Neural crest cell (in vitro differentiated cells): ENCODE data around the gene TSPEAR. TPM values are rescaled to one million over a fixed set of nuclear protein-coding genes. Genes with fewer than 3 reads are reported as not detected.

ENCODE experiments used
- DNase-seq: peaks from one replicate; pipeline ENCODE4 v3.0.0; 2021; ENCODE audit warnings: low read depth, mixed read lengths, low spot score
- H3K27ac Mint-ChIP-seq: one replicate; pipeline ENCODE4 v1.8.0; 2021; ENCODE audit warnings: mild to moderate bottlenecking, mixed read lengths; ENCODE audit not compliant: unreplicated experiment
- H3K27me3 Mint-ChIP-seq: 2 replicates; pipeline ENCODE4 v1.8.0; 2021; ENCODE audit warnings: low read depth, mild to moderate bottlenecking, mixed read lengths
- H3K36me3 Mint-ChIP-seq: 2 replicates; pipeline ENCODE4 v1.8.0; 2021; ENCODE audit warnings: low read depth, mild to moderate bottlenecking, mixed read lengths
- H3K4me1 Mint-ChIP-seq: 2 replicates; pipeline ENCODE4 v1.8.0; 2021; ENCODE audit warnings: mixed read lengths
- H3K4me3 Mint-ChIP-seq: one replicate; pipeline ENCODE4 v1.8.0; 2021; ENCODE audit warnings: mild to moderate bottlenecking, mixed read lengths
- H3K9me3 Mint-ChIP-seq: 2 replicates; pipeline ENCODE4 v1.8.0; 2021; ENCODE audit warnings: mixed read lengths
- total RNA-seq: library from RNA; stranded (reverse); gene quantifications from 2 replicates; pipeline ENCODE4 v1.2.1, GENCODE V29; 2021
- TF ChIP-seq, protein P1 (sequence below): fragments of 200-600 bp; sonication (generic); conservative IDR thresholded peaks from 2 replicates; pipeline ENCODE4 v1.5.0; 2021; ENCODE audit warnings: antibody characterized with exemption, mild to moderate bottlenecking

TSPEAR gene
- total RNA-seq, 1 donor from 2014 or later: not detected

GRCh38 chr21:44527156-44527982, 184.0 kb downstream of the TSPEAR start:
- TF ChIP-seq, protein P1, sequence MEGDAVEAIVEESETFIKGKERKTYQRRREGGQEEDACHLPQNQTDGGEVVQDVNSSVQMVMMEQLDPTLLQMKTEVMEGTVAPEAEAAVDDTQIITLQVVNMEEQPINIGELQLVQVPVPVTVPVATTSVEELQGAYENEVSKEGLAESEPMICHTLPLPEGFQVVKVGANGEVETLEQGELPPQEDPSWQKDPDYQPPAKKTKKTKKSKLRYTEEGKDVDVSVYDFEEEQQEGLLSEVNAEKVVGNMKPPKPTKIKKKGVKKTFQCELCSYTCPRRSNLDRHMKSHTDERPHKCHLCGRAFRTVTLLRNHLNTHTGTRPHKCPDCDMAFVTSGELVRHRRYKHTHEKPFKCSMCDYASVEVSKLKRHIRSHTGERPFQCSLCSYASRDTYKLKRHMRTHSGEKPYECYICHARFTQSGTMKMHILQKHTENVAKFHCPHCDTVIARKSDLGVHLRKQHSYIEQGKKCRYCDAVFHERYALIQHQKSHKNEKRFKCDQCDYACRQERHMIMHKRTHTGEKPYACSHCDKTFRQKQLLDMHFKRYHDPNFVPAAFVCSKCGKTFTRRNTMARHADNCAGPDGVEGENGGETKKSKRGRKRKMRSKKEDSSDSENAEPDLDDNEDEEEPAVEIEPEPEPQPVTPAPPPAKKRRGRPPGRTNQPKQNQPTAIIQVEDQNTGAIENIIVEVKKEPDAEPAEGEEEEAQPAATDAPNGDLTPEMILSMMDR: no peak
- Mint-ChIP-seq H3K4me1 (no peaks in the 10 kb centered on the region), H3K27ac (peak overlapping the region; percentile 27), H3K36me3 (no peaks in the 10 kb centered on the region), H3K9me3 (peaks cover 4% of the 10 kb centered on the region), H3K4me3 (no peak overlapping the region), H3K27me3 (no peaks in the 10 kb centered on the region)
- no peak for DNase-seq

- no peaks in the 10 kb centered on the region for H3K4me1 Mint-ChIP-seq
- TF ChIP-seq, protein P1: no peak
- H3K36me3 Mint-ChIP-seq: no peaks in the 10 kb centered on the region
- H3K4me3 Mint-ChIP-seq: no peak overlapping the region
- no peak for DNase-seq
- no peaks in the 10 kb centered on the region for H3K27me3 Mint-ChIP-seq
- peaks cover 4% of the 10 kb centered on the region for H3K9me3 Mint-ChIP-seq
- no peak overlapping the region for H3K27ac Mint-ChIP-seq
Measured at GRCh38 chr21:44526096-44526997, 185.0 kb downstream of the TSPEAR start.

GRCh38 chr21:44525391-44526095, 185.8 kb downstream of the TSPEAR start:
- Mint-ChIP-seq H3K4me1 (no peaks in the 10 kb centered on the region), H3K36me3 (no peaks in the 10 kb centered on the region), H3K4me3 (no peak overlapping the region), H3K27me3 (no peaks in the 10 kb centered on the region), H3K27ac (no peak overlapping the region), H3K9me3 (peaks cover 4% of the 10 kb centered on the region)
- TF ChIP-seq, protein P1: no peak
- no peak for DNase-seq

- no peaks in the 10 kb centered on the region for H3K27me3 Mint-ChIP-seq
- no peaks in the 10 kb centered on the region for H3K36me3 Mint-ChIP-seq
- H3K27ac Mint-ChIP-seq: no peak overlapping the region
- H3K9me3 Mint-ChIP-seq: no peaks in the 10 kb centered on the region
- no peak for DNase-seq
- TF ChIP-seq, protein P1: no peak
- H3K4me3 Mint-ChIP-seq: no peak overlapping the region
- H3K4me1 Mint-ChIP-seq: no peaks in the 10 kb centered on the region
Measured at GRCh38 chr21:44524414-44525371, 186.7 kb downstream of the TSPEAR start.
